ENCODE data around the gene PHETA1.
A peak's percentile ranks its signal among the peaks of the same experiment; 100 is the strongest.
"Not testable (repeated sequence)": the region's sequence is repeated elsewhere in the genome, so short reads cannot be mapped to it uniquely, and the experiment has no call there.

Gene PHETA1

DNA sequence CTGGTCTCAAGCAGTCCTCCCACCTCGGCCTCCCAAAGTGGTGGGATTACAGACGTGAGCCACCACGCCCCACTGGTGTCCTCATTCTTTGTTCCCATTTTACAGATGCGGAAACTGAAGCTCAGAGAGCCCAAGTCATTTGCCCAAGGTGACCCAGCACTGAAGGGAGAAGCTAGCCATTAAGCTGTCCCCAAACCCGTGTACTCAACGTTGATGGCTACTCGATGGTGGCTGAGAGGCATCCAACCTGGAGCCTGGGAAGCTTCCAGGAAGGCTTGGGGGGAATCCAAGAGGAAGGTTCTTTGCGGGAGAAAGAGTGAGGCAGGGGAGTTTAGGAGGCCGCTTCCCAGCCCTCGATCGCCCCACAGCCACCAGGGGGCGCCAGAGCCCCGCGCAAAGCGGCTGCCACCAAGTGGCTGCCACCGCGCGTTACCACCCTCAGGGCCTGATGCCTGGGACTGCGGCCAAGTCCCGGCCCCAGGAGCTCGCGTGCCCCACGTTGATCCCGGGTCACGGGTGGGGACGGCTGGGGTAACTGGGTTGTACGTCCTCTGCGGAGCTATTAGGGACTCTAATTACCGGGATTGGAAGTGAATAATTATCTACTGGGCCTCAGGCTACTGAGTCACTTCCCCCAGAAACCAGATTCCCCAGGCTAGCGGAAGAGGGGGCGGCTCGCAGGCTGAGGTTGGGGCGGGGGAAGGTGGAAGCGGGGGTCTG lies 28.0 kb upstream of the PHETA1 start:
- Mint-ChIP-seq H3K4me1 (peaks cover 22% of the 10 kb centered on the region), H3K27me3 (peaks cover 21% of the 10 kb centered on the region), H3K9me3 (no peaks in the 10 kb centered on the region), H3K27ac (no peak overlapping the region), H3K4me3 (peak overlapping the region; percentile 45), H3K36me3 (no peaks in the 10 kb centered on the region)
- DNase-seq = peak; percentile 89
- CTCF ChIA-PET = interaction anchor here (0.6 to 24.2 kb wide), 48 partner anchors 8 to 990 kb away, joined by 3 to 757 read pairs (median 5); partner anchors contain the start of genes ACAD10, BRAP and PHETA1

DNA sequence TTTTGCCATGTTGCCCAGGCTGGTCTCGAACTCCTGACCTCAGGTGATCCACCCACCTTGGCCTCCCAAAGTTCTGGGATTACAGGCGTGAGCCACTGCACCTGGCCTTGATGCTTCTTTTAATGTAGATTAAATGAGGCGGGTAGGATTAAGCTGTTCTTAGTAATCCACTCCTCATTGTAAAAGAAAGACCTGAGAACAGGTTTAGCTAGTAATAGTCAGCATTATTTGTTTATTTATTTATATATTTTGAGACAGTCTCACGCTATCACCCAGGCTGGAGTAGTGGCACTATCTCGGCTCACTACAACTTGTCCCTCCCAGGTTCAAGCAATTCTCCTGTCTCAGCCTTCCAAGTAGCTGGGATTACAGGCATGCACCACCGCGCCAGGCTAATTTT lies 27.4 kb upstream of the PHETA1 start:
- CTCF ChIA-PET = interaction anchor here (0.9 to 24.2 kb wide), 36 partner anchors 8 to 431 kb away, joined by 3 to 757 read pairs (median 5); partner anchors contain the start of genes ACAD10, BRAP and PHETA1
- not testable (repeated sequence) for H3K4me3 Mint-ChIP-seq, H3K36me3 Mint-ChIP-seq, H3K9me3 Mint-ChIP-seq, H3K27ac Mint-ChIP-seq, DNase-seq
- Mint-ChIP-seq H3K27me3 (peaks cover 23% of the 10 kb centered on the region), H3K4me1 (peaks cover 22% of the 10 kb centered on the region)

GRCh38 chr12:111395336-111396187 lies 26.7 kb upstream of the PHETA1 start:
- no peak for DNase-seq
- no peaks in the 10 kb centered on the region for H3K9me3 Mint-ChIP-seq
- peaks cover 29% of the 10 kb centered on the region for H3K27me3 Mint-ChIP-seq
- H3K36me3 Mint-ChIP-seq = no peaks in the 10 kb centered on the region
- CTCF ChIA-PET = interaction anchor here (0.6 to 24.2 kb wide), 25 partner anchors 9 to 699 kb away, joined by 3 to 757 read pairs (median 6); partner anchors contain the start of genes ACAD10, BRAP and PHETA1
- no peak overlapping the region for H3K4me3 Mint-ChIP-seq
- peaks cover 20% of the 10 kb centered on the region for H3K4me1 Mint-ChIP-seq
- H3K27ac Mint-ChIP-seq = no peak overlapping the region

DNA sequence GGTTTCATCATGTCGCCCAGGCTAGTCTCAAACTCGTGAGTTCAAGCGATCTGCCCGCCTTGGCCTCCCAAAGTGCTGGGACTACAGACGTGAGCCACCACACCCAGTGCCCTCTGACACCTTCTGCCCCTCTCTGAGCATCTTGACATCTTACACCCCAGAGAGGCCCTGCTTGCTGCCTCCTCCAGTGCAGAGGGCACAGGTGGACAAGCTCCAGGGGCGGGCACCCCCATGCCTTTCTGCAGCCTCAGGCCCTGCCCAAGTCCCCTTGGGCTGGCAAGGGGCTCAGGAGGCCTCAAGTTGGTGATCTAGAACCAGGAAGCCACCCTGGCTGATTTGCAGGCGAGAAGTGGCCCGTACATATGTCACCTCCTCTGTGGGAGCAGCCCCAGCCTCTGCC lies 25.6 kb upstream of the PHETA1 start:
- peaks cover 14% of the 10 kb centered on the region for H3K4me1 Mint-ChIP-seq
- DNase-seq = no peak
- H3K27ac Mint-ChIP-seq = no peak overlapping the region
- no peak overlapping the region for H3K4me3 Mint-ChIP-seq
- peaks cover 25% of the 10 kb centered on the region for H3K27me3 Mint-ChIP-seq
- H3K9me3 Mint-ChIP-seq = no peaks in the 10 kb centered on the region
- CTCF ChIA-PET = interaction anchor here (1.6 to 24.2 kb wide), 2 partner anchors 53 to 418 kb away, joined by 4 to 757 read pairs; no protein-coding TSS in a partner anchor
- no peaks in the 10 kb centered on the region for H3K36me3 Mint-ChIP-seq

GRCh38 chr12:111393700-111394300 lies 24.9 kb upstream of the PHETA1 start:
- no peaks in the 10 kb centered on the region for H3K9me3 Mint-ChIP-seq
- DNase-seq = no peak
- no peak overlapping the region for H3K4me3 Mint-ChIP-seq
- H3K27me3 Mint-ChIP-seq = peaks cover 29% of the 10 kb centered on the region
- H3K4me1 Mint-ChIP-seq = peaks cover 8% of the 10 kb centered on the region
- no peak overlapping the region for H3K27ac Mint-ChIP-seq
- CTCF ChIA-PET = interaction anchor here (0.8 to 24.2 kb wide), 3 partner anchors 53 to 419 kb away, joined by 3 to 757 read pairs (median 4); no protein-coding TSS in a partner anchor
- H3K36me3 Mint-ChIP-seq = no peaks in the 10 kb centered on the region

GRCh38 chr12:111390910-111391309 lies 22.0 kb upstream of the PHETA1 start:
- peaks cover 42% of the 10 kb centered on the region for H3K27me3 Mint-ChIP-seq
- H3K4me1 Mint-ChIP-seq = no peaks in the 10 kb centered on the region
- no peak overlapping the region for H3K4me3 Mint-ChIP-seq
- no peak for DNase-seq
- CTCF ChIA-PET = interaction anchor here (24.2 kb wide), 1 partner anchor 56 kb away, joined by 757 read pairs; no protein-coding TSS in a partner anchor
- H3K36me3 Mint-ChIP-seq = no peaks in the 10 kb centered on the region
- H3K9me3 Mint-ChIP-seq = no peaks in the 10 kb centered on the region
- no peak overlapping the region for H3K27ac Mint-ChIP-seq

DNA sequence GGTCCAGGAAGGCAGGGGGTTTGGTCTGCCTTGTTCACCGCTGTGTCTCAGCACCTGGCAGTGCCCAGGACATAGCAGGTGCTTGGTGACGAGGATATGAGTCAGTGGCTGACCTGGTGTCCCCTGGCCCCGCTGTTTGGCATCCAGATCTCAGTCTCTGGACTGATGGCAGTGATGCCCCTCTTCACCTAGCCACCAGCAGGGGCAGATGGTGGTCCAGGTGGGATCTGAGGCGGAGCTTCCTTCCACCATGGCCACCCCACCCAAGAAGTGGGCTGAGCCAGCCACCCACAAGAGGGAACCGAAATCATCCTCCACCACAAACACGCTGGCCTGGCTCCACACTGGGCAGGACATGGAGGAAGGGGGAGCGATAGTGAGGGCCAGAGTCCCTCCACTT lies 20.7 kb upstream of the PHETA1 start:
- peaks cover 44% of the 10 kb centered on the region for H3K27me3 Mint-ChIP-seq
- no peak overlapping the region for H3K27ac Mint-ChIP-seq
- H3K4me1 Mint-ChIP-seq = peaks cover 2% of the 10 kb centered on the region
- CTCF ChIA-PET = no interaction called here
- H3K4me3 Mint-ChIP-seq = no peak overlapping the region
- no peaks in the 10 kb centered on the region for H3K9me3 Mint-ChIP-seq
- DNase-seq = no peak
- no peaks in the 10 kb centered on the region for H3K36me3 Mint-ChIP-seq

GRCh38 chr12:111387747-111388323 lies 18.9 kb upstream of the PHETA1 start:
- Mint-ChIP-seq H3K9me3 (no peaks in the 10 kb centered on the region), H3K27ac (no peak overlapping the region), H3K36me3 (no peaks in the 10 kb centered on the region), H3K4me1 (peaks cover 4% of the 10 kb centered on the region), H3K27me3 (peaks cover 37% of the 10 kb centered on the region), H3K4me3 (no peak overlapping the region)
- CTCF ChIA-PET = no interaction called here
- no peak for DNase-seq

- H3K4me1 Mint-ChIP-seq = peaks cover 4% of the 10 kb centered on the region
- CTCF ChIA-PET = interaction anchor here (3.5 kb wide), 1 partner anchor 10 kb away, joined by 19 read pairs; no protein-coding TSS in a partner anchor
- no peak overlapping the region for H3K27ac Mint-ChIP-seq
- H3K9me3 Mint-ChIP-seq = no peaks in the 10 kb centered on the region
- no peak for DNase-seq
- no peaks in the 10 kb centered on the region for H3K36me3 Mint-ChIP-seq
- no peak overlapping the region for H3K4me3 Mint-ChIP-seq
- peaks cover 35% of the 10 kb centered on the region for H3K27me3 Mint-ChIP-seq
Measured at GRCh38 chr12:111386885-111387284, 18.0 kb upstream of the PHETA1 start.

DNA sequence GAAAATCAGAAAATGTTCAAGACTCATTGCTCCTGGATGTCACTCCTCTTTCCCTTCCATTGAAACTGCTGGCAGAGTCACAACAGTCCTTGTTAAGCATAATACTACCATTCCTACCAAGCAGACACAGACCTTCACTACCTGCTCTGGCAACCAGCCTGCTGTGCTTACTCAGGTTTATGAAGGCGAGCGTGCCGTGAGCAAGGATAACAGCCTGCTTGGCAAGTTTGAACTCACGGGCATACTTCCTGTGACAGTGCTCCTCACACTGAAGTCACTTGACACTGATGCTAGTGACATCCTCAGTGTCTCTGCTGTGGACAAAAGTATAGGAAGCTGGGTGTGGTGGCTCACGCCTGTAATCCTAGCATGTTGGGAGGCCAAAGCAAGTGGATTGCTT lies 15.7 kb upstream of the PHETA1 start:
- H3K4me3 Mint-ChIP-seq = no peak overlapping the region
- no peak overlapping the region for H3K27ac Mint-ChIP-seq
- peaks cover 4% of the 10 kb centered on the region for H3K4me1 Mint-ChIP-seq
- H3K9me3 Mint-ChIP-seq = no peaks in the 10 kb centered on the region
- no peaks in the 10 kb centered on the region for H3K36me3 Mint-ChIP-seq
- CTCF ChIA-PET = interaction anchor here (3.5 kb wide), 1 partner anchor 12 kb away, joined by 19 read pairs; no protein-coding TSS in a partner anchor
- no peak for DNase-seq
- peaks cover 41% of the 10 kb centered on the region for H3K27me3 Mint-ChIP-seq

DNA sequence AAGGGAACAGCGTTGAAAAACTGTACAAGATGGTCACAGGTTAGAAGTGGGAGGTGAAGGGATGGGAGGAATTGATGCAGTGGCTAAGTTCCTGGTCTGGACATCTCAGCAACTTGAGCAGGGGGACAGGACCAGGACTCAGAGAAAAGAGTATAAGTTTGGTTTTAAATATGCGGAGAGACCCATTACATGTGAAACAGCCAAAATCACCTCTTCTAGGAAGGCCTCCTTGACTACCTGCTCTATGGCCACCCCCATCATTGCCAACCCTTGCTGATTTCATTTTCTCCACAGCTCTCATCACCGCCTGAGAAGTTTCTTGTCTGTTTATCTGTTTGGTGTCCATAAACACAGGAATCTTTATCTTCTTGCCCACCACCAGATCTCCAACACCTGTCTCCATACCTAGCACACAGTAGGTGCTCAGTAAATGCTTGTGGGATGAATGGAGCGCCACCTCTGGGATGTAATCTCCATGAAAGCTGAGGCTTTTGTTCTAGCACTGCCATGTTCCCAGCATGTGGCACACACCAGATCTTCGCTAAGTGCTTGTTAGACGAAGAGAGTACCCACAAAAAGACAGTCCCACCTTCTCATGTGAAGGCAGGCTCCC lies 11.2 kb upstream of the PHETA1 start:
- Mint-ChIP-seq H3K4me1 (peaks cover 4% of the 10 kb centered on the region), H3K36me3 (no peaks in the 10 kb centered on the region), H3K9me3 (peaks cover 1% of the 10 kb centered on the region), H3K27me3 (peaks cover 28% of the 10 kb centered on the region), H3K27ac (no peak overlapping the region), H3K4me3 (no peak overlapping the region)
- CTCF ChIA-PET = interaction anchor here (1.0 kb wide), 1 partner anchor 17 kb away, joined by 3 read pairs; no protein-coding TSS in a partner anchor
- no peak for DNase-seq

- CTCF ChIA-PET = interaction anchor here (1.3 kb wide), 1 partner anchor 20 kb away, joined by 3 read pairs; no protein-coding TSS in a partner anchor
Measured at GRCh38 chr12:111377440-111377839, 8.5 kb upstream of the PHETA1 start.

DNA sequence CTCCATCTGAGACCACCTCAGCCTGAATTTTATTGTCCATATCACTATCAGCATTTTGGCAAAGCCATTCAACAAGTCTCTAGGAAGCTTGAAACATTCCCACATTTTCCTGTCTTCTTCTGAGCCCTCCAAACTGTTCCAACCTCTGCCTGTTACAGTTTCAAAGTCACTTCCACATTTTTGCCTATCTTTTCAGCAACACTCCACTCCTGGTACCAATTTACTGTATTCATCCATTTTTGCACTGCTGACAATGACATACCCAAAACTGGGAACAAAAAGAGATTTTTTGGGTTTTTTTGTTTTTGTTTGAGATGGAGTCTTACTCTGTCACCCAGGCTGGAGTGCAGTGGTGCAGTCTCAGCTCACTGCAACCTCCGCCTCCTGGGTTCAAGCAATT lies 4.3 kb upstream of the PHETA1 start:
- H3K27ac Mint-ChIP-seq, H3K36me3 Mint-ChIP-seq, H3K9me3 Mint-ChIP-seq, DNase-seq, H3K4me3 Mint-ChIP-seq, CTCF ChIA-PET: not testable (repeated sequence)
- Mint-ChIP-seq H3K27me3 (peaks cover 24% of the 10 kb centered on the region), H3K4me1 (peaks cover 12% of the 10 kb centered on the region)

More at GRCh38 chr12:111377440-111377839, 8.5 kb upstream of the PHETA1 start:
- H3K9me3 Mint-ChIP-seq = peaks cover 1% of the 10 kb centered on the region
- no peaks in the 10 kb centered on the region for H3K36me3 Mint-ChIP-seq
- H3K4me1 Mint-ChIP-seq = no peaks in the 10 kb centered on the region
- no peak for DNase-seq
- peaks cover 20% of the 10 kb centered on the region for H3K27me3 Mint-ChIP-seq
- no peak overlapping the region for H3K4me3 Mint-ChIP-seq
- H3K27ac Mint-ChIP-seq = no peak overlapping the region

Data from activated naive CD4-positive, alpha-beta T cell treated with anti-CD3 and anti-CD28 coated beads, Interleukin-2, amount 10 ng/mL, durations not matched to agents 7 days and 5 days (primary cell).